Progenitor cell of endocrine pancreas (in vitro differentiated cells): ENCODE results near the gene NTSR2. TPM values are rescaled to one million over a fixed set of nuclear protein-coding genes. Genes with fewer than 3 reads are reported as not detected.

ENCODE experiments used
- DNase-seq: peaks from one replicate; pipeline ENCODE4 v3.0.0; 2021; ENCODE audit warnings: low spot score; ENCODE audit not compliant: unreplicated experiment
- H3K27ac Mint-ChIP-seq: 2 replicates; pipeline ENCODE4 v1.8.0; 2021; ENCODE audit warnings: mild to moderate bottlenecking, moderate library complexity, mixed read lengths
- H3K27me3 Mint-ChIP-seq: 2 replicates; pipeline ENCODE4 v1.8.0; 2021; ENCODE audit warnings: mixed read lengths
- H3K36me3 Mint-ChIP-seq: 2 replicates; pipeline ENCODE4 v1.8.0; 2022; ENCODE audit warnings: mixed read lengths; ENCODE audit not compliant: insufficient read depth
- H3K4me1 Mint-ChIP-seq: 2 replicates; pipeline ENCODE4 v1.8.0; 2021; ENCODE audit warnings: low read depth, mixed read lengths
- H3K4me3 Mint-ChIP-seq: 2 replicates; pipeline ENCODE4 v1.8.0; 2021; ENCODE audit warnings: low read depth, mild to moderate bottlenecking, moderate library complexity, mixed read lengths
- H3K9me3 Mint-ChIP-seq: 2 replicates; pipeline ENCODE4 v1.8.0; 2021; ENCODE audit warnings: low read depth, mixed read lengths
- CTCF ChIP-seq: fragments of 200-600 bp; sonication (generic); IDR thresholded peaks from one replicate; pipeline ENCODE4 v1.5.0; 2021; ENCODE audit warnings: antibody characterized with exemption, mild to moderate bottlenecking; ENCODE audit not compliant: unreplicated experiment
- total RNA-seq: library from RNA; stranded (reverse); gene quantifications from 2 replicates; pipeline ENCODE4 v1.2.1, GENCODE V29; 2021

Gene NTSR2
- total RNA-seq, 1 donor from 2014 or later: not detected

GRCh38 chr2:11710632-11711353 lies 40.8 kb upstream of the NTSR2 start:
- H3K27ac Mint-ChIP-seq: no peak overlapping the region
- no peaks in the 10 kb centered on the region for H3K36me3 Mint-ChIP-seq
- no peak overlapping the region for H3K4me3 Mint-ChIP-seq
- no peaks in the 10 kb centered on the region for H3K4me1 Mint-ChIP-seq
- no peak for TF ChIP-seq CTCF
- DNase-seq: no peak
- H3K9me3 Mint-ChIP-seq: no peaks in the 10 kb centered on the region
- peaks cover 21% of the 10 kb centered on the region for H3K27me3 Mint-ChIP-seq

GRCh38 chr2:11710210-11710609 lies 40.2 kb upstream of the NTSR2 start:
- no peak for TF ChIP-seq CTCF
- DNase-seq: no peak
- Mint-ChIP-seq H3K27ac (no peak overlapping the region), H3K4me1 (no peaks in the 10 kb centered on the region), H3K4me3 (no peak overlapping the region), H3K36me3 (peaks cover 2% of the 10 kb centered on the region), H3K27me3 (peaks cover 20% of the 10 kb centered on the region), H3K9me3 (peaks cover 5% of the 10 kb centered on the region)

GRCh38 chr2:11709293-11709692 lies 39.3 kb upstream of the NTSR2 start:
- Mint-ChIP-seq H3K36me3 (peaks cover 2% of the 10 kb centered on the region), H3K9me3 (peaks cover 5% of the 10 kb centered on the region), H3K4me1 (no peaks in the 10 kb centered on the region), H3K4me3 (no peak overlapping the region), H3K27ac (no peak overlapping the region), H3K27me3 (peaks cover 14% of the 10 kb centered on the region)
- DNase-seq: no peak
- TF ChIP-seq CTCF: no peak

GRCh38 chr2:11708106-11708505 lies 38.1 kb upstream of the NTSR2 start:
- Mint-ChIP-seq H3K4me1 (no peaks in the 10 kb centered on the region), H3K36me3 (peaks cover 2% of the 10 kb centered on the region), H3K27me3 (peaks cover 8% of the 10 kb centered on the region), H3K27ac (no peak overlapping the region), H3K4me3 (no peak overlapping the region), H3K9me3 (peaks cover 5% of the 10 kb centered on the region)
- DNase-seq: no peak
- no peak for TF ChIP-seq CTCF

GRCh38 chr2:11705711-11706110 lies 35.7 kb upstream of the NTSR2 start:
- no peak for TF ChIP-seq CTCF
- Mint-ChIP-seq H3K27me3 (peaks cover 4% of the 10 kb centered on the region), H3K4me3 (no peak overlapping the region), H3K4me1 (no peaks in the 10 kb centered on the region), H3K9me3 (peaks cover 5% of the 10 kb centered on the region), H3K36me3 (peaks cover 2% of the 10 kb centered on the region), H3K27ac (no peak overlapping the region)
- DNase-seq: no peak
